Nephron (organoid): Measurements from ENCODE around the gene NGF.
A peak's percentile ranks its signal among the peaks of the same experiment; 100 is the strongest.

Source experiments
- H3K27ac Mint-ChIP-seq, 3 experiments: 2 replicates each; pipeline ENCODE4 v1.8.0; 2020; ENCODE audit warnings: mixed read lengths in 3 of 3, mild to moderate bottlenecking in 2 of 3, moderate library complexity in 1 of 3
- H3K27me3 Mint-ChIP-seq: 2 replicates; pipeline ENCODE4 v1.8.0; 2021; ENCODE audit warnings: low read depth, mild to moderate bottlenecking, moderate library complexity, mixed read lengths
- H3K36me3 Mint-ChIP-seq: 2 replicates; pipeline ENCODE4 v1.8.0; 2020; ENCODE audit warnings: low read depth, mixed read lengths
- H3K4me1 Mint-ChIP-seq: 2 replicates; pipeline ENCODE4 v1.8.0; 2020; ENCODE audit warnings: mixed read lengths
- H3K4me3 Mint-ChIP-seq, 3 experiments: 2 replicates each; pipeline ENCODE4 v1.8.0; 2020; ENCODE audit warnings: mild to moderate bottlenecking in 3 of 3, mixed read lengths in 3 of 3, moderate library complexity in 2 of 3
- H3K9me3 Mint-ChIP-seq: 2 replicates; pipeline ENCODE4 v1.8.0; 2020; ENCODE audit warnings: mixed read lengths
- CTCF ChIP-seq, 3 experiments: fragments of 200-600 bp; sonication (generic); IDR thresholded peaks; one replicate each; pipeline ENCODE4 v1.5.0; 2021; ENCODE audit warnings: antibody characterized with exemption in 3 of 3; ENCODE audit not compliant: unreplicated experiment in 3 of 3

The NGF gene

GRCh38 chr1:115296981-115297380, 41.1 kb downstream of the NGF start:
- Mint-ChIP-seq H3K36me3 (no peaks in the 10 kb centered on the region), H3K4me3 (no peak overlapping the region), H3K27me3 (no peaks in the 10 kb centered on the region), H3K27ac (no peak overlapping the region), H3K4me1 (peaks cover 15% of the 10 kb centered on the region), H3K9me3 (no peaks in the 10 kb centered on the region)
- TF ChIP-seq CTCF (IDR thresholded peaks at IDR 0.05; ENCODE audit: unreplicated experiment in 3 of 3), result no peak

- Mint-ChIP-seq H3K4me1 (peaks cover 14% of the 10 kb centered on the region), H3K27me3 (no peaks in the 10 kb centered on the region), H3K4me3 (no peak overlapping the region), H3K27ac (no peak overlapping the region), H3K9me3 (no peaks in the 10 kb centered on the region), H3K36me3 (no peaks in the 10 kb centered on the region)
- TF ChIP-seq CTCF (IDR thresholded peaks at IDR 0.05; ENCODE audit: unreplicated experiment in 3 of 3), result no peak
Observed at GRCh38 chr1:115295904-115296696, 41.9 kb downstream of the NGF start.

GRCh38 chr1:115293899-115294298, 44.1 kb downstream of the NGF start:
- Mint-ChIP-seq H3K36me3 (no peaks in the 10 kb centered on the region), H3K4me3 (no peak overlapping the region), H3K27me3 (no peaks in the 10 kb centered on the region), H3K4me1 (peaks cover 7% of the 10 kb centered on the region), H3K9me3 (no peaks in the 10 kb centered on the region), H3K27ac (no peak overlapping the region)
- TF ChIP-seq CTCF (IDR thresholded peaks at IDR 0.05; ENCODE audit: unreplicated experiment in 3 of 3), result no peak

- Mint-ChIP-seq H3K4me3 (no peak overlapping the region), H3K27ac (no peak overlapping the region), H3K36me3 (no peaks in the 10 kb centered on the region), H3K4me1 (peaks cover 5% of the 10 kb centered on the region), H3K27me3 (no peaks in the 10 kb centered on the region), H3K9me3 (no peaks in the 10 kb centered on the region)
- no peak for TF ChIP-seq CTCF (IDR thresholded peaks at IDR 0.05; ENCODE audit: unreplicated experiment in 3 of 3)
Observed at GRCh38 chr1:115293006-115293405, 45.0 kb downstream of the NGF start.

- Mint-ChIP-seq H3K27ac (no peak overlapping the region), H3K36me3 (no peaks in the 10 kb centered on the region), H3K4me1 (peaks cover 5% of the 10 kb centered on the region), H3K4me3 (no peak overlapping the region), H3K27me3 (no peaks in the 10 kb centered on the region), H3K9me3 (no peaks in the 10 kb centered on the region)
- no peak for TF ChIP-seq CTCF (IDR thresholded peaks at IDR 0.05; ENCODE audit: unreplicated experiment in 3 of 3)
Observed at GRCh38 chr1:115291741-115292140, 46.3 kb downstream of the NGF start.

- Mint-ChIP-seq H3K4me1 (peaks cover 12% of the 10 kb centered on the region), H3K4me3 (peak overlapping the region in 1 of 3 experiments; percentile 10), H3K27ac (peak overlapping the region in 1 of 3 experiments; percentile 77), H3K36me3 (no peaks in the 10 kb centered on the region), H3K9me3 (no peaks in the 10 kb centered on the region), H3K27me3 (no peaks in the 10 kb centered on the region)
- no peak for TF ChIP-seq CTCF (IDR thresholded peaks at IDR 0.05; ENCODE audit: unreplicated experiment in 3 of 3)
Observed at GRCh38 chr1:115289940-115290339, 48.1 kb downstream of the NGF start.
